ENCODE measurements around the gene DOK6. TPM values are rescaled to one million over a fixed set of nuclear protein-coding genes. Genes with fewer than 3 reads are reported as not detected.

The DOK6 gene
- total and polyA plus RNA-seq, 9 of the 15 experiments (the other 6 are each of a cell fraction or from before 2014, with no cell fraction given), result not detected

GRCh38 chr18:69491576-69491975, 90.9 kb downstream of the DOK6 start (continued):
- TF ChIP-seq ZBTB9 (CRISPR knock-in tag; IDR thresholded peaks at IDR 0.05), result no peak
- no peak for TF ChIP-seq NR0B1 (IDR thresholded peaks at IDR 0.05; ENCODE audit: partially characterized antibody)
- TF ChIP-seq KLF16 (IDR thresholded peaks at IDR 0.05), result no peak
- TF ChIP-seq E2F6 (IDR thresholded peaks at IDR 0.05; ENCODE audit: borderline replicate concordance in 1 of 2, extremely low read depth in 1 of 2, insufficient read depth in 1 of 2, insufficient read length in 1 of 2, low read depth in 1 of 2, low read length in 1 of 2, poor library complexity in 1 of 2, severe bottlenecking in 1 of 2), result no peak
- no peak for TF ChIP-seq ZNF707 (CRISPR knock-in tag; conservative IDR thresholded peaks at IDR 0.05)
- no peak for TF ChIP-seq PRDM10 (IDR thresholded peaks at IDR 0.05; ENCODE audit: partially characterized antibody)
- TF ChIP-seq POLR2AphosphoS5 (IDR thresholded peaks at IDR 0.05; ENCODE audit: control insufficient read depth, insufficient read depth, low read depth, low read length), result no peak
- TF ChIP-seq ZNF384 (IDR thresholded peaks at IDR 0.05; ENCODE audit: low read depth, low read length), result no peak
- TF ChIP-seq THAP7 (CRISPR knock-in tag; IDR thresholded peaks at IDR 0.05), result no peak
- TF ChIP-seq ZNF75A (CRISPR knock-in tag; IDR thresholded peaks at IDR 0.05), result no peak
- TF ChIP-seq RHOXF2B (CRISPR knock-in tag; conservative IDR thresholded peaks at IDR 0.05), result no peak
- TF ChIP-seq ZNF121 (CRISPR knock-in tag; conservative IDR thresholded peaks at IDR 0.05), result no peak
